Activated CD8-positive, alpha-beta T cell treated with anti-CD3 and anti-CD28 coated beads for 36 hours (primary cell): ENCODE measurements around the gene LPAR4. TPM values are rescaled to one million over a fixed set of nuclear protein-coding genes. Genes with fewer than 3 reads are reported as not detected.

Experiments used
- ATAC-seq: fragments of 200-7000 bp; cut with Tn5 transposase; one replicate; pipeline ENCODE4 v1.10.0; 2021; ENCODE audit warnings: mild to moderate bottlenecking, moderate library complexity
- CTCF ChIA-PET: fragments of 350-600 bp; sonication (Branson Sonifier 250); formaldehyde crosslinking; loops from one replicate; lab custom pipeline; 2021; ENCODE audit warnings: antibody characterized with exemption; lab: Charles Lee
- POLR2A ChIA-PET: fragments of 350-600 bp; sonication (Branson Sonifier 250); formaldehyde crosslinking; loops from one replicate; lab custom pipeline; 2021; ENCODE audit warnings: antibody characterized with exemption; lab: Charles Lee
- DNase-seq: peaks from one replicate; pipeline ENCODE4 v3.0.0-alpha.2; 2020
- H3K27ac Mint-ChIP-seq: one replicate; pipeline ENCODE4 v1.8.0; 2021; ENCODE audit warnings: mild to moderate bottlenecking, mixed read lengths
- H3K27me3 Mint-ChIP-seq: one replicate; pipeline ENCODE4 v1.8.0; 2021; ENCODE audit warnings: mixed read lengths
- H3K36me3 Mint-ChIP-seq: one replicate; pipeline ENCODE4 v1.8.0; 2021; ENCODE audit warnings: low read depth, mixed read lengths
- H3K4me1 Mint-ChIP-seq: one replicate; pipeline ENCODE4 v1.8.0; 2021; ENCODE audit warnings: low read depth, mixed read lengths
- H3K4me3 Mint-ChIP-seq: one replicate; pipeline ENCODE4 v1.8.0; 2021; ENCODE audit warnings: mild to moderate bottlenecking, moderate library complexity, mixed read lengths
- H3K9me3 Mint-ChIP-seq: one replicate; pipeline ENCODE4 v1.8.0; 2021; ENCODE audit warnings: mixed read lengths
- intact Hi-C: fragments of 100-400 bp; cut with micrococcal nuclease; formaldehyde crosslinking; loops from one replicate; pipeline ENCODE4 v1.10.0; 2022
- total RNA-seq, 2 experiments: library from RNA; stranded (reverse); gene quantifications; one replicate each; pipeline ENCODE4 v1.2.3, GENCODE V29; 2021
- TF ChIP-seq, protein P1 (sequence below): fragments of 200-600 bp; IDR thresholded peaks from one replicate; pipeline ENCODE4 v1.8.0; 2022; ENCODE audit warnings: antibody characterized with exemption, mild to moderate bottlenecking

Gene LPAR4
- total RNA-seq, 2 experiments from 2014 or later, result not detected

DNA sequence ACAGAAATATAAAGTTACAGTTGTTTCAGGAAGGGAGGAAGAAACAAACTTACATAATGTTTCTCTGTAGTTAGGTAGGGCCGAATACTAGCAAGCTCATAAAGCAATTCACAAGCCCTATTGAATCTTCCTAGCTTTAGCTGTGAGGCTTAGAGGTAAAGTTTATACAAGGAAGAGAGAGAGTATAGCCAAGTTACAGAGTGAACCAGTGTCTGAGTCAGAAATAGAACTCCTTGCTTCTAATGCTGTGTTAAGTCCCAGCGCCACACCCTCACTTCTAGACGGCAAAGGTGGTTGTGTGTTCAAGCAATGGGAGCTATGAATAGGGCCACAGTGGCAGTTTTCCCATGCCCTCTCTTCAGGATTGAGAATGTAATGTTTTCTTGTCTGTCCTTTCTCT is 6.1 kb downstream of the LPAR4 start:
- CTCF ChIA-PET, result no interaction called here
- Mint-ChIP-seq H3K4me1 (no peaks in the 10 kb centered on the region), H3K27ac (no peak overlapping the region), H3K27me3 (no peaks in the 10 kb centered on the region), H3K4me3 (no peak overlapping the region), H3K36me3 (no peaks in the 10 kb centered on the region), H3K9me3 (no peaks in the 10 kb centered on the region)
- POLR2A ChIA-PET, result no interaction called here
- intact Hi-C loops, result no loop called here
- DNase-seq (no peak), ATAC-seq (no peak)
- TF ChIP-seq, protein P1, sequence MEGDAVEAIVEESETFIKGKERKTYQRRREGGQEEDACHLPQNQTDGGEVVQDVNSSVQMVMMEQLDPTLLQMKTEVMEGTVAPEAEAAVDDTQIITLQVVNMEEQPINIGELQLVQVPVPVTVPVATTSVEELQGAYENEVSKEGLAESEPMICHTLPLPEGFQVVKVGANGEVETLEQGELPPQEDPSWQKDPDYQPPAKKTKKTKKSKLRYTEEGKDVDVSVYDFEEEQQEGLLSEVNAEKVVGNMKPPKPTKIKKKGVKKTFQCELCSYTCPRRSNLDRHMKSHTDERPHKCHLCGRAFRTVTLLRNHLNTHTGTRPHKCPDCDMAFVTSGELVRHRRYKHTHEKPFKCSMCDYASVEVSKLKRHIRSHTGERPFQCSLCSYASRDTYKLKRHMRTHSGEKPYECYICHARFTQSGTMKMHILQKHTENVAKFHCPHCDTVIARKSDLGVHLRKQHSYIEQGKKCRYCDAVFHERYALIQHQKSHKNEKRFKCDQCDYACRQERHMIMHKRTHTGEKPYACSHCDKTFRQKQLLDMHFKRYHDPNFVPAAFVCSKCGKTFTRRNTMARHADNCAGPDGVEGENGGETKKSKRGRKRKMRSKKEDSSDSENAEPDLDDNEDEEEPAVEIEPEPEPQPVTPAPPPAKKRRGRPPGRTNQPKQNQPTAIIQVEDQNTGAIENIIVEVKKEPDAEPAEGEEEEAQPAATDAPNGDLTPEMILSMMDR, result no peak

DNA sequence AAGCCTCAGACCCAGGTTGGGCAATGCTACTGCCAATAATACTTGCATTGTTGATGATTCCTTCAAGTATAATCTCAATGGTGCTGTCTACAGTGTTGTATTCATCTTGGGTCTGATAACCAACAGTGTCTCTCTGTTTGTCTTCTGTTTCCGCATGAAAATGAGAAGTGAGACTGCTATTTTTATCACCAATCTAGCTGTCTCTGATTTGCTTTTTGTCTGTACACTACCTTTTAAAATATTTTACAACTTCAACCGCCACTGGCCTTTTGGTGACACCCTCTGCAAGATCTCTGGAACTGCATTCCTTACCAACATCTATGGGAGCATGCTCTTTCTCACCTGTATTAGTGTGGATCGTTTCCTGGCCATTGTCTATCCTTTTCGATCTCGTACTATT is 7.4 kb downstream of the LPAR4 start:
- TF ChIP-seq, protein P1, result no peak
- intact Hi-C loops, result no loop called here
- Mint-ChIP-seq H3K27ac (no peak overlapping the region), H3K36me3 (no peaks in the 10 kb centered on the region), H3K9me3 (no peaks in the 10 kb centered on the region), H3K4me1 (no peaks in the 10 kb centered on the region), H3K27me3 (no peaks in the 10 kb centered on the region), H3K4me3 (no peak overlapping the region)
- CTCF ChIA-PET, result no interaction called here
- POLR2A ChIA-PET, result no interaction called here
- ATAC-seq (no peak), DNase-seq (no peak)

DNA sequence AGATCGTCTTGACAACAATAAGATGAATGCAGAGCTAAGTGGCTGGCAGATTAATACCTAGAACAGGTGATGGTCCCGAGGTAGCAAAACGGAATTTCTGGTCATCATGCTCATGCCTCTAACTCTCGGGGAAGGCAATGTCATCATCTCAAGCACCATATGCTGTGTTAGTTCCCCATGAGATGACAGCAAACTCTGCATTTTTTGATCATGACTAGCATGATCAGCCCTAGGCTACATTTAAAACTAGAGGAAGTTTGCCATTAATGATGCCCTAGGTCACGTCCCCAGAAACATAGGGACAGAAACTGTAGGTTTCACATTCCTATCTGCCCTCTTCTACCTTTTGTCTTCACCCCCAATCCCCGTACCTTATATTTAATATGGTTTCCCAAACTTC is 11.6 kb downstream of the LPAR4 start:
- no peak overlapping the region for H3K4me3 Mint-ChIP-seq
- H3K27me3 Mint-ChIP-seq, result no peaks in the 10 kb centered on the region
- ChIA-PET POLR2A (no interaction called here), CTCF (no interaction called here)
- no peaks in the 10 kb centered on the region for H3K36me3 Mint-ChIP-seq
- TF ChIP-seq, protein P1, result no peak
- H3K4me1 Mint-ChIP-seq, result no peaks in the 10 kb centered on the region
- no peak overlapping the region for H3K27ac Mint-ChIP-seq
- intact Hi-C loops, result no loop called here
- no peak for ATAC-seq
- DNase-seq, result no peak
- no peaks in the 10 kb centered on the region for H3K9me3 Mint-ChIP-seq

DNA sequence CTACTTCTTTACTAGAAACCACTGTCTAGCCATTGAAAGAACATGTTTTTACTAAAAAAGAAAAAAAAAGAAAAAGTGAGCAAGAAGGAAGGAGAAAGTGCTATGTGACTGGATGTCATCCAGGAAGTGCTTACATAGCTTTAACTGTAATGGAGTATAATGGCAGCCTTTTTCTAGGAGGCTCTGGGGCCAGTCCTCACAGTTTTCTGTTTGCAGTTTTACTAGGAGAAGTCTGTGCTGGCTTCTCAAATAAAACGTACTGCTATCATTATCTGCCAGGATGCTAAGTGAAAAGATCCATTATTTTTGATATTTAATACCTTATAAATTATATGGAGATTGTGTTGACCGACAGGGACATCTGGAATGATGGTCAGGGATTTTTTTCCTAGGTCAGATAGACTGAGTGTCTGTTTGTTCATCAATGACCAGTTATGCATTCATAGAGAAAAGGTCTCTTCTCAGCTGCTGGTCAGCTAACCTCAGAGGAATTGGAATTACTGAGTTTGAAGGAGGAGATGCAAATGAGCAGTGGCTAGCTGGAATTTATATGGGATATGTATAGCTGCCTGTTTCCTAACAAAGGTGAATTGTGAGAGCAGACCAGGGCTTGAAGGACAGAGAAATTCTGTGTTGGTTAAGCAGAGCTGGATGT is 21.7 kb downstream of the LPAR4 start:
- intact Hi-C loops, result no loop called here
- DNase-seq, result no peak
- H3K9me3 Mint-ChIP-seq, result no peaks in the 10 kb centered on the region
- H3K36me3 Mint-ChIP-seq, result no peaks in the 10 kb centered on the region
- POLR2A ChIA-PET, result no interaction called here
- H3K4me3 Mint-ChIP-seq, result no peak overlapping the region
- TF ChIP-seq, protein P1, result no peak
- no peaks in the 10 kb centered on the region for H3K4me1 Mint-ChIP-seq
- no peak overlapping the region for H3K27ac Mint-ChIP-seq
- no peaks in the 10 kb centered on the region for H3K27me3 Mint-ChIP-seq
- no peak for ATAC-seq
- CTCF ChIA-PET, result no interaction called here

DNA sequence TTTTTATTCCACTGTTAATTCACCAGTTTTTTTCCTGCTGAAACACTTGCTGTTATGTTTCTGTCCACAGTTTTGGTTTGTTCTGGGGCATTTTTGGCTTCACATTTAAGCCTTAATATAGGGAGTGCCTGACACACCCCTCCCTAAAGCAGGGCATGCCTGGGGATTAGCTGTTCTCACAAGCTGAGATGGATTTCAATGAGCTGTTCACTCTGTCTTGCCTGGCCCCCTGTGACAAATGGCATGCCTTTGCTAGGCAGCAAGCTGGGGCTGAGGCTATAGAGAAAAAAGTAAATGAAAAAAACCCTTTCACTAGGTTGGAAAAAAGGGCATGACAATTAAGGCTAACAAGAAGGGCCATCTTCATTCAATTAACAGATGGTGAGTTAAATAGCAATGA is 22.4 kb downstream of the LPAR4 start:
- Mint-ChIP-seq H3K27ac (no peak overlapping the region), H3K9me3 (no peaks in the 10 kb centered on the region), H3K4me3 (no peak overlapping the region), H3K36me3 (no peaks in the 10 kb centered on the region), H3K27me3 (no peaks in the 10 kb centered on the region), H3K4me1 (no peaks in the 10 kb centered on the region)
- ChIA-PET POLR2A (no interaction called here), CTCF (no interaction called here)
- intact Hi-C loops, result no loop called here
- ATAC-seq (no peak), DNase-seq (no peak)
- TF ChIP-seq, protein P1, result no peak
